Measurements from ENCODE around the gene FKBP4. TPM values are rescaled to one million over a fixed set of nuclear protein-coding genes. Genes with fewer than 3 reads are reported as not detected.

The FKBP4 gene
- total and polyA plus RNA-seq, 2 donors, result 23.8 to 50.5 TPM

DNA sequence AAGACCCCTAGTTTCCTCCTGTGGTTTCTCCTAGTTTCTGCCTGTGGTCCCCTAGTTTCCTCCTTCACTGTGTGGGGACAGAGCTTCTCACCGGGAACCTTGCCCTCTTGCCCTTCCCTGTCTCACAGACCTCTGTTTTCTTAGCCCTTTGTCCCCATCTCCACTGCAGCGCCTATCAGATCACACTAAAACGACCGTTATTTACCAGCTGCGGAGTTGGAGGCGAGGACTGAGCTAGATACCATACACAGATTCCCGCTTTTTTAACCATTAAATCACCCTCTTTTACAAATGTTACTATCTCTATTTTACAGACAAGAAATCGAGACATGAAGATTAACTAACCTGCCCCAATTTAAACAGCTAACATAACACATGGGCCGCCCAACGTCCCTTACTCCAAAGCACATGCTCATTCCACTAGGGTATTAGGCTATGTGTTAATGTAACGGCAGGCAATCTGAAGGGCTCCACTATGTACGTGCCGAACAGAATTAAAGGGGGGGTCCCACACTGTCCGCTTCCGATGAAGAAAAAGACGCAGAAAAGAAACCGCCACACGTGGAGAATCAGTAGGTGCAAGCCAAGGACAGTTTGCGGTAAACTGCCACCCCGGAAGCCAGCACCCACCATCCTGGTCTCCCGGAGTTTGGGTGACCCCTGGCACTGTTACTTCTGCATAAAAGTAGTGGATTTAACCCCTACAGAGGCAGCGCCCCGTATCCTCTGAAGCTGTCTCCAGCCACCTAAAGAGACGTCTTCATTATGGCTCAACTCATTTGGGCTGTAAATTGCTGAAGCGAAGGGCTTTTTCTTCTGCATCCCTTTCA, 1.9 kb upstream of the FKBP4 start:
- WGBS, result 77% methylated on average over 25 of the region's 25 CpGs
- Histone ChIP-seq H3K27me3 (ENCODE audit: control insufficient read depth in 2 of 2, insufficient read depth in 1 of 2, low read length in 1 of 2) (peaks cover 0 to 16% of the 10 kb centered on the region in 2 donors), H3K4me3 (ENCODE audit: low read length in 2 of 2) (no peak overlapping the region), H3K27ac (ENCODE audit: low read depth in 1 of 2, low read length in 1 of 2) (peak overlapping the region in 1 of 2 donors; percentile 47), H3K4me1 (ENCODE audit: control insufficient read depth in 2 of 2, insufficient read depth in 2 of 2, low read length in 2 of 2) (peaks cover 4 to 24% of the 10 kb centered on the region in 2 donors), H3K36me3 (ENCODE audit: control insufficient read depth in 2 of 2, insufficient read depth in 2 of 2, low read length in 1 of 2) (peaks cover 10 to 12% of the 10 kb centered on the region in 2 donors), H3K9me3 (ENCODE audit: control insufficient read depth in 2 of 2, insufficient read depth in 1 of 2, low read length in 1 of 2) (no peaks in the 10 kb centered on the region)
- no peak for DNase-seq (ENCODE audit: low read depth in 6 of 9, low spot score in 9 of 9)

GRCh38 chr12:2793561-2793960, 1.2 kb upstream of the FKBP4 start:
- Histone ChIP-seq H3K27me3 (ENCODE audit: control insufficient read depth in 2 of 2, insufficient read depth in 1 of 2, low read length in 1 of 2) (peaks cover 0 to 16% of the 10 kb centered on the region in 2 donors), H3K36me3 (ENCODE audit: control insufficient read depth in 2 of 2, insufficient read depth in 2 of 2, low read length in 1 of 2) (peaks cover 15 to 18% of the 10 kb centered on the region in 2 donors), H3K4me3 (ENCODE audit: low read length in 2 of 2) (no peak overlapping the region), H3K4me1 (ENCODE audit: control insufficient read depth in 2 of 2, insufficient read depth in 2 of 2, low read length in 2 of 2) (peaks cover 4 to 24% of the 10 kb centered on the region in 2 donors), H3K9me3 (ENCODE audit: control insufficient read depth in 2 of 2, insufficient read depth in 1 of 2, low read length in 1 of 2) (no peaks in the 10 kb centered on the region), H3K27ac (ENCODE audit: low read depth in 1 of 2, low read length in 1 of 2) (no peak overlapping the region)
- WGBS, result 97% methylated on average over 21 of the region's 21 CpGs
- DNase-seq (ENCODE audit: low read depth in 6 of 9, low spot score in 9 of 9), result no peak

GRCh38 chr12:2794191-2794735, 507 bp upstream of the FKBP4 start:
- H3K27me3 ChIP-seq (ENCODE audit: control insufficient read depth in 2 of 2, insufficient read depth in 1 of 2, low read length in 1 of 2), result peaks cover 0 to 16% of the 10 kb centered on the region in 2 donors
- peaks cover 22 to 25% of the 10 kb centered on the region in 2 donors for H3K36me3 ChIP-seq (ENCODE audit: control insufficient read depth in 2 of 2, insufficient read depth in 2 of 2, low read length in 1 of 2)
- DNase-seq (ENCODE audit: low read depth in 6 of 9, low spot score in 9 of 9), result peak in 4 of 9 donors; percentile 31 to 65 (median 46)
- peaks cover 4 to 24% of the 10 kb centered on the region in 2 donors for H3K4me1 ChIP-seq (ENCODE audit: control insufficient read depth in 2 of 2, insufficient read depth in 2 of 2, low read length in 2 of 2)
- H3K27ac ChIP-seq (ENCODE audit: low read depth in 1 of 2, low read length in 1 of 2), result peak overlapping the region; percentile 42 to 65
- H3K4me3 ChIP-seq (ENCODE audit: low read length in 2 of 2), result peak overlapping the region; percentile 56 to 85
- H3K9me3 ChIP-seq (ENCODE audit: control insufficient read depth in 2 of 2, insufficient read depth in 1 of 2, low read length in 1 of 2), result no peaks in the 10 kb centered on the region
- WGBS, result 6% methylated on average over 49 of the region's 49 CpGs

- peak overlapping the region; percentile 43 to 75 for H3K27ac ChIP-seq (ENCODE audit: low read depth in 1 of 2, low read length in 1 of 2)
- H3K4me3 ChIP-seq (ENCODE audit: low read length in 2 of 2), result peak overlapping the region; percentile 78 to 85
- H3K27me3 ChIP-seq (ENCODE audit: control insufficient read depth in 2 of 2, insufficient read depth in 1 of 2, low read length in 1 of 2), result peaks cover 0 to 16% of the 10 kb centered on the region in 2 donors
- peak in 7 of 9 donors; percentile 62 to 86 (median 75) for DNase-seq (ENCODE audit: low read depth in 6 of 9, low spot score in 9 of 9)
- under 1% methylated on average over 111 of the region's 111 CpGs for WGBS
- peaks cover 4 to 24% of the 10 kb centered on the region in 2 donors for H3K4me1 ChIP-seq (ENCODE audit: control insufficient read depth in 2 of 2, insufficient read depth in 2 of 2, low read length in 2 of 2)
- no peaks in the 10 kb centered on the region for H3K9me3 ChIP-seq (ENCODE audit: control insufficient read depth in 2 of 2, insufficient read depth in 1 of 2, low read length in 1 of 2)
- H3K36me3 ChIP-seq (ENCODE audit: control insufficient read depth in 2 of 2, insufficient read depth in 2 of 2, low read length in 1 of 2), result peaks cover 35 to 38% of the 10 kb centered on the region in 2 donors
Observed at GRCh38 chr12:2795291-2796186, 769 bp downstream of the FKBP4 start.

DNA sequence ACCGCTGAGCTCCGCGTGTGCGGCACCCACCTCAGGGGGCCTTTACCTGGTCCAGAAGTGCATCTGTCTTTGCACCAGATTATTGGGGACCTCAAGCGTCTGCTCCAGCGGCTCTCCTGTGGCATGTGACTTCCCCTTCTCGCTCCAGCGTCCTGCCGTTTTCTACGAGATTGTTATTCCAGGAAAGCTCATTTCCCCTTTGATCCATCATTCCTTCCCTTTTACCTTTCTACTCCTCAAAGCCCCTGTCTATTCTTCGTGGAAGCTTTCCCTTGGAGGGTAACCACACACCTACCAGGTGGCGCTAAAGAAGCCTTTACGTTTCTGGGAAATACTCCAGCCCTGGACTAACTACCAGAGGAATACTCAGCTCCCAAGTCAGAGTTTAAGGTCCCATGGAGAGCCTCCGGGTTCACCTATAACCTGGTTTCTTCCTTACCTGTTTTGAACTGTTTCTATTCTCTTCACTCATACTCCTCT, 1.5 kb downstream of the FKBP4 start:
- peak in 1 of 9 donors; percentile 24 for DNase-seq (ENCODE audit: low read depth in 6 of 9, low spot score in 9 of 9)
- H3K9me3 ChIP-seq (ENCODE audit: control insufficient read depth in 2 of 2, insufficient read depth in 1 of 2, low read length in 1 of 2), result no peaks in the 10 kb centered on the region
- H3K4me1 ChIP-seq (ENCODE audit: control insufficient read depth in 2 of 2, insufficient read depth in 2 of 2, low read length in 2 of 2), result peaks cover 4 to 24% of the 10 kb centered on the region in 2 donors
- H3K36me3 ChIP-seq (ENCODE audit: control insufficient read depth in 2 of 2, insufficient read depth in 2 of 2, low read length in 1 of 2), result peaks cover 42 to 45% of the 10 kb centered on the region in 2 donors
- peaks cover 0 to 16% of the 10 kb centered on the region in 2 donors for H3K27me3 ChIP-seq (ENCODE audit: control insufficient read depth in 2 of 2, insufficient read depth in 1 of 2, low read length in 1 of 2)
- no peak overlapping the region for H3K27ac ChIP-seq (ENCODE audit: low read depth in 1 of 2, low read length in 1 of 2)
- peak overlapping the region; percentile 78 to 85 for H3K4me3 ChIP-seq (ENCODE audit: low read length in 2 of 2)
- 7% methylated on average over 14 of the region's 14 CpGs for WGBS

- Histone ChIP-seq H3K27me3 (ENCODE audit: control insufficient read depth in 2 of 2, insufficient read depth in 1 of 2, low read length in 1 of 2) (peaks cover 0 to 16% of the 10 kb centered on the region in 2 donors), H3K36me3 (ENCODE audit: control insufficient read depth in 2 of 2, insufficient read depth in 2 of 2, low read length in 1 of 2) (peaks cover 56 to 58% of the 10 kb centered on the region in 2 donors), H3K27ac (ENCODE audit: low read depth in 1 of 2, low read length in 1 of 2) (no peak overlapping the region), H3K4me1 (ENCODE audit: control insufficient read depth in 2 of 2, insufficient read depth in 2 of 2, low read length in 2 of 2) (peaks cover 4 to 20% of the 10 kb centered on the region in 2 donors), H3K9me3 (ENCODE audit: control insufficient read depth in 2 of 2, insufficient read depth in 1 of 2, low read length in 1 of 2) (no peaks in the 10 kb centered on the region), H3K4me3 (ENCODE audit: low read length in 2 of 2) (no peak overlapping the region)
- 97% methylated on average over 7 of the region's 7 CpGs for WGBS
- no peak for DNase-seq (ENCODE audit: low read depth in 6 of 9, low spot score in 9 of 9)
Observed at GRCh38 chr12:2797721-2798418, 3.1 kb downstream of the FKBP4 start.

DNA sequence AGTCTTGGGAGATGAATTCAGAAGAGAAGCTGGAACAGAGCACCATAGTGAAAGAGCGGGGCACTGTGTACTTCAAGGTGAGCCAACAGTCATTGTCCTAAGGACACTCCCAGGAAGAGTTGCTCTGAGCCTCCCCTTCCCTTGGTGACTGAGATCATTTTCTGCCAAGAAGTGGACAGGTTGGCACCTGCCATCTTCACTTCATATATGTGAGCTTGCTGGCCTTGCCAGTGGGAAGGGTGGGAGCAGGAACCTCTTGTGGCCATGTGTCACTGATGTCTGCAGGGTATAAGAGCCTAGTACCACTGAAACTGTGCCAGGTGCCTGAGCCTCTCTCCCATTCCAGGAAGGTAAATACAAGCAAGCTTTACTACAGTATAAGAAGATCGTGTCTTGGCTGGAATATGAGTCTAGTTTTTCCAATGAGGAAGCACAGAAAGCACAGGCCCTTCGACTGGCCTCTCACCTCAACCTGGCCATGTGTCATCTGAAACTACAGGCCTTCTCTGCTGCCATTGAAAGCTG, 5.3 kb downstream of the FKBP4 start:
- Histone ChIP-seq H3K4me3 (ENCODE audit: low read length in 2 of 2) (no peak overlapping the region), H3K9me3 (ENCODE audit: control insufficient read depth in 2 of 2, insufficient read depth in 1 of 2, low read length in 1 of 2) (no peaks in the 10 kb centered on the region), H3K36me3 (ENCODE audit: control insufficient read depth in 2 of 2, insufficient read depth in 2 of 2, low read length in 1 of 2) (peaks cover 68 to 79% of the 10 kb centered on the region in 2 donors), H3K27ac (ENCODE audit: low read depth in 1 of 2, low read length in 1 of 2) (no peak overlapping the region), H3K27me3 (ENCODE audit: control insufficient read depth in 2 of 2, insufficient read depth in 1 of 2, low read length in 1 of 2) (no peaks in the 10 kb centered on the region), H3K4me1 (ENCODE audit: control insufficient read depth in 2 of 2, insufficient read depth in 2 of 2, low read length in 2 of 2) (peaks cover 4 to 7% of the 10 kb centered on the region in 2 donors)
- DNase-seq (ENCODE audit: low read depth in 6 of 9, low spot score in 9 of 9), result no peak
- 94% methylated on average over 3 of the region's 3 CpGs for WGBS
